Measurements from ENCODE around the gene BPIFB1. TPM values are rescaled to one million over a fixed set of nuclear protein-coding genes. Genes with fewer than 3 reads are reported as not detected.

The BPIFB1 gene
- total and polyA plus RNA-seq, 2 donors (not counting 3 experiments of a cell fraction or from before 2014, with no cell fraction given), result not detected

- dilution Hi-C loops (cut with MboI; ENCODE audit: extremely low pct_ligation_motif_present, low sequenced_read_pairs), result no loop called here
- BruUV-seq (replicated peaks), result no TSS peak
- no peaks in the 10 kb centered on the region for H3K79me2 ChIP-seq (ENCODE audit: control insufficient read depth, insufficient read depth, low read length)
- no peaks in the 10 kb centered on the region for H3K9me1 ChIP-seq (replicated peaks; ENCODE audit: control insufficient read depth, extremely low read depth, insufficient read depth, low read length)
- H3K27ac ChIP-seq (ENCODE audit: insufficient read depth, low read depth, low read length), result no peak overlapping the region
- H3K4me2 ChIP-seq (ENCODE audit: insufficient read depth, low read length), result no peak overlapping the region
- POLR2A ChIA-PET, result no interaction called here
- H2AFZ ChIP-seq (ENCODE audit: low read depth, low read length), result no peak overlapping the region
- no peak for TF ChIP-seq EZH2 (IDR thresholded peaks at IDR 0.05; ENCODE audit: borderline replicate concordance, low read depth, low read length, severe bottlenecking)
- no peak for TF ChIP-seq POLR2AphosphoS5 (IDR thresholded peaks at IDR 0.05; ENCODE audit: insufficient read depth, low read depth, low read length)
- no peak for TF ChIP-seq MAX (IDR thresholded peaks at IDR 0.05; ENCODE audit: insufficient read depth, insufficient read length)
- no peak for TF ChIP-seq CTCF (IDR thresholded peaks at IDR 0.05; ENCODE audit: extremely low read depth in 1 of 2, insufficient read depth in 1 of 2, low read depth in 1 of 2, low read length in 2 of 2)
- no peak for TF ChIP-seq MYC (IDR thresholded peaks at IDR 0.05; ENCODE audit: low read depth, low read length)
- TF ChIP-seq GATA2 (IDR thresholded peaks at IDR 0.05; ENCODE audit: insufficient read depth, insufficient read length, low read depth, low read length), result no peak
- no peak for TF ChIP-seq JUN (IDR thresholded peaks at IDR 0.05; ENCODE audit: borderline replicate concordance, insufficient read depth, insufficient read length, low read depth)
- TF ChIP-seq POLR2A (IDR thresholded peaks at IDR 0.05; ENCODE audit: low read depth, low read length), result no peak
- H3K36me3 ChIP-seq (ENCODE audit: control insufficient read depth in 2 of 2, extremely low read depth in 1 of 2, insufficient read depth in 2 of 2, low read length in 2 of 2), result no peaks in the 10 kb centered on the region
- H3K9me3 ChIP-seq (replicated peaks; ENCODE audit: control insufficient read depth, insufficient read depth, low read length), result no peaks in the 10 kb centered on the region
- H4K20me1 ChIP-seq (replicated peaks; ENCODE audit: control insufficient read depth, extremely low read depth, insufficient read depth, low read length), result no peaks in the 10 kb centered on the region
- CTCF ChIA-PET, result interaction anchor here (0.7 kb wide), 1 partner anchor 355 kb away, joined by 4 read pairs; no protein-coding TSS in a partner anchor
- no peak overlapping the region for H3K4me3 ChIP-seq (replicated peaks in 1 of 3; ENCODE audit: insufficient read depth in 1 of 3, low read depth in 1 of 3, low read length in 3 of 3)
- peaks cover 3% of the 10 kb centered on the region for H3K4me1 ChIP-seq (ENCODE audit: control insufficient read depth, extremely low read depth, insufficient read depth, low read length)
- DNase-seq (ENCODE audit: low read depth, low spot score), result no peak
- H3K9ac ChIP-seq (replicated peaks; ENCODE audit: extremely low read depth, insufficient read depth, low read length), result no peak overlapping the region
- H3K27me3 ChIP-seq (ENCODE audit: control insufficient read depth in 2 of 2, insufficient read depth in 2 of 2, low read length in 2 of 2), result peaks cover 0 to 2% of the 10 kb centered on the region in 2 experiments
- no peak for FAIRE-seq
- intact Hi-C loops (cut with micrococcal nuclease), result no loop called here
Measured at GRCh38 chr20:33257237-33257636, 25.8 kb upstream of the BPIFB1 start.
